ENCODE results near the gene SDCCAG8.

Gene SDCCAG8

GRCh38 chr1:243431591-243431990 lies 175.8 kb downstream of the SDCCAG8 start:
- DNase-seq (ENCODE audit: low read depth), result no peak
- no peak overlapping the region for H3K4me3 ChIP-seq (ENCODE audit: control insufficient read depth, low read depth, low read length)
- TF ChIP-seq, protein P1, sequence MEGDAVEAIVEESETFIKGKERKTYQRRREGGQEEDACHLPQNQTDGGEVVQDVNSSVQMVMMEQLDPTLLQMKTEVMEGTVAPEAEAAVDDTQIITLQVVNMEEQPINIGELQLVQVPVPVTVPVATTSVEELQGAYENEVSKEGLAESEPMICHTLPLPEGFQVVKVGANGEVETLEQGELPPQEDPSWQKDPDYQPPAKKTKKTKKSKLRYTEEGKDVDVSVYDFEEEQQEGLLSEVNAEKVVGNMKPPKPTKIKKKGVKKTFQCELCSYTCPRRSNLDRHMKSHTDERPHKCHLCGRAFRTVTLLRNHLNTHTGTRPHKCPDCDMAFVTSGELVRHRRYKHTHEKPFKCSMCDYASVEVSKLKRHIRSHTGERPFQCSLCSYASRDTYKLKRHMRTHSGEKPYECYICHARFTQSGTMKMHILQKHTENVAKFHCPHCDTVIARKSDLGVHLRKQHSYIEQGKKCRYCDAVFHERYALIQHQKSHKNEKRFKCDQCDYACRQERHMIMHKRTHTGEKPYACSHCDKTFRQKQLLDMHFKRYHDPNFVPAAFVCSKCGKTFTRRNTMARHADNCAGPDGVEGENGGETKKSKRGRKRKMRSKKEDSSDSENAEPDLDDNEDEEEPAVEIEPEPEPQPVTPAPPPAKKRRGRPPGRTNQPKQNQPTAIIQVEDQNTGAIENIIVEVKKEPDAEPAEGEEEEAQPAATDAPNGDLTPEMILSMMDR (IDR thresholded peaks at IDR 0.05; ENCODE audit: control insufficient read depth, insufficient read depth, low read depth, low read length, missing control alignments), result no peak

DNA sequence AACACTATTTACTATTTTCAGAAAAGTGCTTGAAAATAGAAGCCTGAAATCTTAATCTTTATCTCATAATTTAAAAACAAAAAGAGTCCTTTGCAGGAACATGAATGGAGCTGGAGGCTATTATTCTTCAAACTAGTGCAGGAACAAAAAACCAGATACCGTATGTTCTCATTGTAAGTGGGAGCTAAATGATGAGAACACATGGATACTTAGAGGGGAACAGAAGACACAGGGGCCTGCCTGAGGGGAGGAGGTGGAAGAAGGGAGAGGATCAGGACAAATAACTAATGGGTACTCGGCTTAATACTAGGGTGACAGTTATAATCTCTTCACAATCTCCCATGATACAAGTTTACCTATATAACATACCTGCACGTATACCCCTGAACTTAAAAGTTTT lies 176.3 kb downstream of the SDCCAG8 start:
- TF ChIP-seq, protein P1 (IDR thresholded peaks at IDR 0.05; ENCODE audit: control insufficient read depth, insufficient read depth, low read depth, low read length, missing control alignments), result no peak
- no peak overlapping the region for H3K4me3 ChIP-seq (ENCODE audit: control insufficient read depth, low read depth, low read length)
- DNase-seq (ENCODE audit: low read depth), result no peak

DNA sequence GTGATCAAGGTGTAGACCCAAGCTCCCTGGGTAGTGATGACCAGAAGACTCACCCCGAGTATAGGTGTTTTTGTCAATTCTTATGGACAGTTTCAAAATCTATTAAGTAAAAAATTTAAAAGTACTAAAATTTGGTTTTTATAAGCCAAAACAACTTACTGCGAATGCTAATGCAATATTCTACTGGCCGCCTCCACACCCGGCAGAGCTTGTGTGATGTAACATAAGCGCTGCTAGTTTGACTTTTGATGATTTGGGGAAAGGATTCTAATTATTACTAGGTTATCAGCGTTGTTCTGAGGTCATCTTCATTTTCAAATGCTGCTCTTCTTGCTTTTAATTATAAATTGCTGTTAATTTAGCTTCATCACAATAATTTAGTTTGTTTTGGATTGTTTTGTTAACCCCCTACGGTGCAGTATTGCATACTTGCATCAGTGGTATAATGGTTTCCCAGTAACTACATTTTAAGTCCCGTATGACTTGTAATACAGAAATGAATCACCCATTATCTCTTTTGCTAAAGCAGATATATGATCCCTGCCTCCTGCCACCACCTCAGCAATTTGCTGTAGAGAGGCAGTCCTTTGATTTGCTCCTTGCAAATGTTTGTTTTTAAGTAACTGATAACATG lies 178.0 kb downstream of the SDCCAG8 start:
- TF ChIP-seq, protein P1 (IDR thresholded peaks at IDR 0.05; ENCODE audit: control insufficient read depth, insufficient read depth, low read depth, low read length, missing control alignments), result no peak
- H3K4me3 ChIP-seq (ENCODE audit: control insufficient read depth, low read depth, low read length), result no peak overlapping the region
- no peak for DNase-seq (ENCODE audit: low read depth)

GRCh38 chr1:243434594-243434993 lies 178.8 kb downstream of the SDCCAG8 start:
- no peak overlapping the region for H3K4me3 ChIP-seq (ENCODE audit: control insufficient read depth, low read depth, low read length)
- TF ChIP-seq, protein P1 (IDR thresholded peaks at IDR 0.05; ENCODE audit: control insufficient read depth, insufficient read depth, low read depth, low read length, missing control alignments), result no peak
- DNase-seq (ENCODE audit: low read depth), result no peak

- no peak overlapping the region for H3K4me3 ChIP-seq (ENCODE audit: control insufficient read depth, low read depth, low read length)
- TF ChIP-seq, protein P1 (IDR thresholded peaks at IDR 0.05; ENCODE audit: control insufficient read depth, insufficient read depth, low read depth, low read length, missing control alignments), result no peak
- DNase-seq (ENCODE audit: low read depth), result no peak
Observed at GRCh38 chr1:243435836-243436235, 180.0 kb downstream of the SDCCAG8 start.

DNA sequence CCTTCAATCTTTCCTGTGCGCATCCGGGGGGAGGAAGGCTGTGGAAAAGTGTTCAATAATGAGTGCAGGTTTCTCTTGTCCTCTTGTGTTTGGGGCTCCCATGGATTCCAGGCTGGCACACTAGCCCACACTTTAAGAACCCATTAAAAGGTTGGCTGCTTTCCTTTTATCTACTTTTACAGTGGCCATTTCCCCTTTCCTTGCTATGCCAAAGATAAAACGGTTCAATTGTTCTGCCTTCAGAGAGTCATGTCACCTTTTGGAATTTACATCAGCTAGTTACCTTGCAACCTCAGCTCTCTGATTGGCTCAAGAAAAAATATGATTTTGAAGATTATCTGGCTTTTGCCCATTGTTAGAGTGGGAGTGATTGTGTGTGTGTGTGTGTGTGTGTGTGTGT lies 182.3 kb downstream of the SDCCAG8 start:
- TF ChIP-seq, protein P1 (IDR thresholded peaks at IDR 0.05; ENCODE audit: control insufficient read depth, insufficient read depth, low read depth, low read length, missing control alignments), result no peak
- no peak overlapping the region for H3K4me3 ChIP-seq (ENCODE audit: control insufficient read depth, low read depth, low read length)
- no peak for DNase-seq (ENCODE audit: low read depth)
